ENCODE measurements around the gene EPB41.
"Not testable (repeated sequence)": the region's sequence is repeated elsewhere in the genome, so short reads cannot be mapped to it uniquely, and the experiment has no call there.

EPB41 gene

GRCh38 chr1:28925350-28925891 is 11.1 kb downstream of the EPB41 start:
- no peak overlapping the region for H3K27ac ChIP-seq
- no peak for DNase-seq (ENCODE audit: low read depth, low spot score)

- no peak for DNase-seq (ENCODE audit: low read depth, low spot score)
Measured at GRCh38 chr1:28926629-28927265, 12.4 kb downstream of the EPB41 start.

GRCh38 chr1:28927266-28927647 is 12.9 kb downstream of the EPB41 start:
- DNase-seq (ENCODE audit: low read depth, low spot score) = no peak
- peak overlapping the region; percentile 51 for H3K27ac ChIP-seq

More at GRCh38 chr1:28926629-28927265, 12.4 kb downstream of the EPB41 start:
- H3K27ac ChIP-seq = peak overlapping the region; percentile 51

GRCh38 chr1:28927648-28928313 is 13.4 kb downstream of the EPB41 start:
- H3K27ac ChIP-seq = peak overlapping the region; percentile 51
- no peak for DNase-seq (ENCODE audit: low read depth, low spot score)

- peak overlapping the region; percentile 51 for H3K27ac ChIP-seq
- DNase-seq (ENCODE audit: low read depth, low spot score) = no peak
Measured at GRCh38 chr1:28928314-28928941, 14.1 kb downstream of the EPB41 start.

GRCh38 chr1:28933277-28933676 is 18.9 kb downstream of the EPB41 start:
- no peak for DNase-seq (ENCODE audit: low read depth, low spot score)
- H3K27ac ChIP-seq = no peak overlapping the region

- no peak for DNase-seq (ENCODE audit: low read depth, low spot score)
- H3K27ac ChIP-seq = no peak overlapping the region
Measured at GRCh38 chr1:28933918-28934317, 19.5 kb downstream of the EPB41 start.

GRCh38 chr1:28934676-28935075 is 20.3 kb downstream of the EPB41 start:
- no peak overlapping the region for H3K27ac ChIP-seq
- DNase-seq (ENCODE audit: low read depth, low spot score) = no peak

- no peak overlapping the region for H3K27ac ChIP-seq
- DNase-seq (ENCODE audit: low read depth, low spot score) = no peak
Measured at GRCh38 chr1:28935293-28935692, 20.9 kb downstream of the EPB41 start.

GRCh38 chr1:28936094-28936493 is 21.7 kb downstream of the EPB41 start:
- H3K27ac ChIP-seq = no peak overlapping the region
- no peak for DNase-seq (ENCODE audit: low read depth, low spot score)

GRCh38 chr1:28936528-28936927 is 22.2 kb downstream of the EPB41 start:
- no peak overlapping the region for H3K27ac ChIP-seq
- no peak for DNase-seq (ENCODE audit: low read depth, low spot score)

- DNase-seq (ENCODE audit: low read depth, low spot score); H3K27ac ChIP-seq: not testable (repeated sequence)
Measured at GRCh38 chr1:28943581-28943980, 29.2 kb downstream of the EPB41 start.

- H3K27ac ChIP-seq = no peak overlapping the region
Measured at GRCh38 chr1:28950006-28950405, 35.6 kb downstream of the EPB41 start.

GRCh38 chr1:28950449-28950848 is 36.1 kb downstream of the EPB41 start:
- no peak for DNase-seq (ENCODE audit: low read depth, low spot score)
- no peak overlapping the region for H3K27ac ChIP-seq

More at GRCh38 chr1:28950006-28950405, 35.6 kb downstream of the EPB41 start:
- no peak for DNase-seq (ENCODE audit: low read depth, low spot score)

GRCh38 chr1:28954126-28954726 is 39.9 kb downstream of the EPB41 start:
- no peak for DNase-seq (ENCODE audit: low read depth, low spot score)
- H3K27ac ChIP-seq = no peak overlapping the region

- H3K27ac ChIP-seq = no peak overlapping the region
- DNase-seq (ENCODE audit: low read depth, low spot score) = no peak
Measured at GRCh38 chr1:28956038-28956464, 41.7 kb downstream of the EPB41 start.

GRCh38 chr1:28962114-28962831 is 47.9 kb downstream of the EPB41 start:
- not testable (repeated sequence) for DNase-seq (ENCODE audit: low read depth, low spot score); H3K27ac ChIP-seq

- no peak overlapping the region for H3K27ac ChIP-seq
- no peak for DNase-seq (ENCODE audit: low read depth, low spot score)
Measured at GRCh38 chr1:28965271-28965870, 51.0 kb downstream of the EPB41 start.

GRCh38 chr1:28966617-28967016 is 52.2 kb downstream of the EPB41 start:
- DNase-seq (ENCODE audit: low read depth, low spot score) = no peak
- no peak overlapping the region for H3K27ac ChIP-seq

Data from epithelial cell of prostate (primary cell).